Activated T-helper 17 cell treated with anti-CD3 and anti-CD28 coated beads, Interleukin-2, amount 50 U/mL, for 72 hours (primary cell): ENCODE results near the gene BAIAP2L2. TPM values are rescaled to one million over a fixed set of nuclear protein-coding genes. Genes with fewer than 3 reads are reported as not detected.

Experiments
- ATAC-seq: fragments of 150-1000 bp; cut with Tn5 transposase; replicated peaks from 2 replicates; pipeline ENCODE4 v1.10.0; 2021; ENCODE audit warnings: mild to moderate bottlenecking, moderate library complexity
- H3K27ac Mint-ChIP-seq: one replicate; pipeline ENCODE4 v1.8.0; 2022; ENCODE audit warnings: mixed read lengths
- H3K27me3 Mint-ChIP-seq: one replicate; pipeline ENCODE4 v1.8.0; 2022; ENCODE audit warnings: mixed read lengths
- H3K36me3 Mint-ChIP-seq: one replicate; pipeline ENCODE4 v1.8.0; 2022; ENCODE audit warnings: low read depth, mild to moderate bottlenecking, mixed read lengths
- H3K4me1 Mint-ChIP-seq: one replicate; pipeline ENCODE4 v1.8.0; 2022; ENCODE audit warnings: mixed read lengths
- H3K4me3 Mint-ChIP-seq: one replicate; pipeline ENCODE4 v1.8.0; 2022; ENCODE audit warnings: mild to moderate bottlenecking, mixed read lengths
- H3K9me3 Mint-ChIP-seq: one replicate; pipeline ENCODE4 v1.8.0; 2022; ENCODE audit warnings: mixed read lengths
- total RNA-seq, 2 donors: library from RNA; stranded (reverse); gene quantifications; one replicate each; pipeline ENCODE4 v1.2.3, GENCODE V29; 2022

The BAIAP2L2 gene
- total RNA-seq, 2 donors from 2014 or later = 0.84 to 2.1 TPM

DNA sequence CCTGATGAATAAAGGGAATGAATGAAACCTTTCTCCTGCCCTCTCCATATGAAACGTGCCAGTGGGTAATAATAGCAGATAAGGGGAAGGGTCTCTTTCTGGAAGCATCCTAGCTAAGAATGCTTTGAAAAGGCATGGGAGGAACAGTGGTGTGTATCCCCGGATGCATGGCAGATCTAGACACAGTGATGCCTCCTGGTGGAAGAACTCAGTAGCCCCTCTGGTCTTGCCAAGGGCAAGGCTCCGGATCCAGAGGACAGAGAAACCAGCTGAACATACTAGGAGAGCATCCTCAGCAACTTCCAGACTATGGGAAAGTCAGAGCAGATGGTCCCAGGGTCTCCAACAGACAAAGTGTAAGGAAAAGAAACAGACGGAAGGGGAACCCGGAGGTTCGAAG lies 6.4 kb downstream of the BAIAP2L2 start:
- H3K4me3 Mint-ChIP-seq = no peak overlapping the region
- no peaks in the 10 kb centered on the region for H3K36me3 Mint-ChIP-seq
- no peaks in the 10 kb centered on the region for H3K27me3 Mint-ChIP-seq
- peak overlapping the region; percentile 41 for H3K27ac Mint-ChIP-seq
- ATAC-seq = no peak
- peaks cover 15% of the 10 kb centered on the region for H3K4me1 Mint-ChIP-seq
- H3K9me3 Mint-ChIP-seq = no peaks in the 10 kb centered on the region

DNA sequence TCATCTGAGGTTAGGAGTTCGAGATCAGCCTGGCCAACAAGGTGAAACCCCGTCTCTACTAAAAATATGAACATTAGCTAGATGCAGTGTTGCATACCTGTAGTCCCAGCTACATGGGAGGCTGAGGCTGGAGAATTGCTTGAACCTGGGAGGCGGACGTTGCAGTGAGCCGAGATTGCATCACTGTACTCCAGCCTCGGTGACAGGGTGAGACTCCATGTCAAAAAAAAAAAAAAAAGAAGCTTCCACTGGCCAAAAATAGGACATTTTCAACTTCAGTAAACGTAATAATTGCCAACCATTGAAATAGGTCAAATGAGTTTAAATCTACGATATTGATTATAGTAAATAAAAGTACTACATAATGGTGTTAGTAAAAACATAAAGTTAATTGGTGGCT lies 6.8 kb downstream of the BAIAP2L2 start:
- Mint-ChIP-seq H3K4me3 (no peak overlapping the region), H3K27ac (no peak overlapping the region), H3K4me1 (peaks cover 15% of the 10 kb centered on the region), H3K36me3 (no peaks in the 10 kb centered on the region), H3K27me3 (no peaks in the 10 kb centered on the region), H3K9me3 (no peaks in the 10 kb centered on the region)
- no peak for ATAC-seq

DNA sequence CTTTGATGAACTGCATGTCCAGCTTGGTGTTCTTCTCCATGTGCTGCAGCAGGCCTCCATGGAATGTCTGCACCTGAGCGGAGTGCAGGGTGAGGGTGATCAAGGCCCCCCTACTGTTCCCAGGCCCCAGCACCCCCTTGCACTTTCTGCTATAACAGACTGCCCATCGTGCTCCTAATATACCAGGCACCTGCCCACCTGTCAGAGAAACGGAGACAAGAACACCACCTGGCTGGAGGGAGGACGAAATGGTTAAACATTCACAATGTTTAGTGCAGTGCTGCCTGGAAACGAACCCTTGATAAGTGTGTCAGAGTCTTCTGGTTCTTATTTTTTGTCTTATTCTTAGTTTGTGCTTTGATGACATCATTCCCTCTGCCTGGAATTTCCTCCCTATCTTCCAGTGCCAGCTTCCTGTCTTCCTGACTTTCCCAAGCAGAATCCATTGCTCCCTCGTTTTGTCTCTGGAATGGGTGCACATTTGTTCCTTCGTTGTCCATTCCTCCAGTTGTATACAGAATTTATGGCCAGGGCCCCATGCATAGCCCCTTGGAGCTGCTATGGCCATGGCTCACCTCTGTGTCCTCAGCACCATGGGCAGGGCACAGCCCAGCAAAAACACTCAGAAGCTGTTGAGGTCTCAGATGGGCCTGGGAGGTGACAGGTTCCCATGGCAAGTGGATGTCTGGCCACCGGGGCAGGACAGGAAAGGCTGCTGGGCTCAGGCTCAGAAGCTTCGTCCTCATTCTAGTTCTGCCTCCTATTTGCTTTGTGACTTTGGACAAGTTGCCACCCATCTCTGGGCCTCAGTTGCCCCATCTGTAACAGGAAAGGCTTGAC lies 11.9 kb downstream of the BAIAP2L2 start:
- ATAC-seq = no peak
- H3K9me3 Mint-ChIP-seq = no peaks in the 10 kb centered on the region
- H3K27ac Mint-ChIP-seq = no peak overlapping the region
- no peaks in the 10 kb centered on the region for H3K27me3 Mint-ChIP-seq
- H3K36me3 Mint-ChIP-seq = no peaks in the 10 kb centered on the region
- peaks cover 6% of the 10 kb centered on the region for H3K4me1 Mint-ChIP-seq
- no peak overlapping the region for H3K4me3 Mint-ChIP-seq

DNA sequence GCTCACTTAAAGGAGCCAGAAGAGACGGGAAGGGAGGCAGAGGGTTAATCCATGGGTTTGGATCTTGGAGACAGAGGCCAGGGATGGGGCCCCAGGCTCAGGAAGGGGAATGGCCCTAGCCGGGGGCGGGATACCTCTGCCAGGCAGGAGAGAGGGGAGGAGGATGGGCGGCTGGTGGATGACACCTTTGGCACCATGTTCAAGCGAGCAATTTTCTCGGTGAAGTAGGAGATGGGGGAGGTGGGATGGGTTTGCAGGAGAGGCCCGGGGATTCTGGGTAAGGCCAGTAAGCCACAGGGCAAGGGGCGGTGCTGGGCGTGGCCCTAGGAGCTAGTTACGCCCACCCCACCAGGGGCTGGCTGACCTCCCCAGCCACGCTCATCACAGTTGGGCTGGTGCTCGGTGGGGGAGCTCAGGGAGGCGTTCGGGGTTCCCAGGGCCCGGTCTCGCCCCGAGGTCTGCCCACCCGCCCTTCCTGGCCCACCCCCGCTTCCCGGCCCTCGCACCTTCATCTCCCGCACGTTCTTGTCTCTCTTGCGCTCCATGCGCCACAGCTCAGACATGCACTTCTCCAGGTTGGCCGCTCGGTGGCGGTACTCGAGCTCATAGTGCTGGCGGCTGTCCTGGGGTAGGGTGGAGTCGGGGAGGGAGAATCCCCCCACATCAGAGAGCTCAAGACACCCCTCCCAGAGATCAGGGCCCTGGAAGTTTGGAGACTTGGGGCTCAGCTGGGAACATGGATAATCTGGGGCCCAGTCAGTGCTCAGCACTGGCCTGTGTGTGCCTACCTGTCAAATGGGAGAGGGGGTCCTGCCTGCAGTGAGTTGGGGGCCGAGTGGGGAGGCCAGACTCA lies 12.7 kb downstream of the BAIAP2L2 start:
- Mint-ChIP-seq H3K27me3 (no peaks in the 10 kb centered on the region), H3K4me1 (peaks cover 6% of the 10 kb centered on the region), H3K9me3 (no peaks in the 10 kb centered on the region), H3K27ac (no peak overlapping the region), H3K4me3 (no peak overlapping the region), H3K36me3 (no peaks in the 10 kb centered on the region)
- ATAC-seq = no peak

DNA sequence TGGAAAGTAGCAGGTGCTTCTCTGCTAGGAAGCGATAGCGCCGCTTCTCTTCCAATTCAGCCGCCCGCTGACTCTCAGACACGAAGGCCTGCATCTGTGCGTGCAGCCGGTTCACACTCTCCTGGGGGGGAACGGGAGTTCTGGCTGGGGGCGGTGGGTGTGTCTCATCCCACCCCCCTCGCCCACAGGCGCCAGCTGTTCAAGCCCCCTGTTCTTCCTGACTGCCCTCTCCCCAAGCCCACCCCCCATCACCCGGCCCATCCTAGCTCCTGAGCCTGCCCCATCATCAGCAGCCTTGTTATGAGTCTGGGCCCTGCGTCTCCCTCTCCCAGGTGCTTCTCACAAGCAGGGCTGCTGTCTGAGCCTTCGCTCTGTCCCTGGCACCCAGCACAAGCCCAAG lies 13.4 kb downstream of the BAIAP2L2 start:
- ATAC-seq = no peak
- Mint-ChIP-seq H3K4me1 (peaks cover 6% of the 10 kb centered on the region), H3K27ac (no peak overlapping the region), H3K27me3 (no peaks in the 10 kb centered on the region), H3K9me3 (no peaks in the 10 kb centered on the region), H3K36me3 (no peaks in the 10 kb centered on the region), H3K4me3 (no peak overlapping the region)

DNA sequence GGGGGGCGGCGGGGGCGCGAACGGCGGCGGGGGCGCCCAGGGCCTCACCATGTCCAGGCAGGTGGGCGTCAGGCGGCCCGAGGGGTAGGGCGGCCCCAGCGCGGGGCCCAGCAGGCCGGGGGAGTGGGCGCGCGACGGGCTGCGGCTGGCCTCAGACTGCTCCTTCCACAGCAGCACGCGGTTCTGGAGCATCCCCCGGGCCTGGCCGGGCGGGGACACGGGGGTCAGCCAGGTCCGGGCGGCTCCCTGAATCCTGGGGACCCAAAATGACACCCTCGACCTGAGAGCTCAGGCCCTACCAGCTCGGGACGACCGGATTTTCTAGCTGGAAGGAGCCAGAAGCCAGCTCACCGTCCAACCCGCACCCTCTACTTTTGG lies 21.0 kb downstream of the BAIAP2L2 start:
- no peaks in the 10 kb centered on the region for H3K4me1 Mint-ChIP-seq
- H3K4me3 Mint-ChIP-seq = no peak overlapping the region
- no peak overlapping the region for H3K27ac Mint-ChIP-seq
- no peaks in the 10 kb centered on the region for H3K36me3 Mint-ChIP-seq
- H3K9me3 Mint-ChIP-seq = no peaks in the 10 kb centered on the region
- H3K27me3 Mint-ChIP-seq = peaks cover 9% of the 10 kb centered on the region
- ATAC-seq = no peak

DNA sequence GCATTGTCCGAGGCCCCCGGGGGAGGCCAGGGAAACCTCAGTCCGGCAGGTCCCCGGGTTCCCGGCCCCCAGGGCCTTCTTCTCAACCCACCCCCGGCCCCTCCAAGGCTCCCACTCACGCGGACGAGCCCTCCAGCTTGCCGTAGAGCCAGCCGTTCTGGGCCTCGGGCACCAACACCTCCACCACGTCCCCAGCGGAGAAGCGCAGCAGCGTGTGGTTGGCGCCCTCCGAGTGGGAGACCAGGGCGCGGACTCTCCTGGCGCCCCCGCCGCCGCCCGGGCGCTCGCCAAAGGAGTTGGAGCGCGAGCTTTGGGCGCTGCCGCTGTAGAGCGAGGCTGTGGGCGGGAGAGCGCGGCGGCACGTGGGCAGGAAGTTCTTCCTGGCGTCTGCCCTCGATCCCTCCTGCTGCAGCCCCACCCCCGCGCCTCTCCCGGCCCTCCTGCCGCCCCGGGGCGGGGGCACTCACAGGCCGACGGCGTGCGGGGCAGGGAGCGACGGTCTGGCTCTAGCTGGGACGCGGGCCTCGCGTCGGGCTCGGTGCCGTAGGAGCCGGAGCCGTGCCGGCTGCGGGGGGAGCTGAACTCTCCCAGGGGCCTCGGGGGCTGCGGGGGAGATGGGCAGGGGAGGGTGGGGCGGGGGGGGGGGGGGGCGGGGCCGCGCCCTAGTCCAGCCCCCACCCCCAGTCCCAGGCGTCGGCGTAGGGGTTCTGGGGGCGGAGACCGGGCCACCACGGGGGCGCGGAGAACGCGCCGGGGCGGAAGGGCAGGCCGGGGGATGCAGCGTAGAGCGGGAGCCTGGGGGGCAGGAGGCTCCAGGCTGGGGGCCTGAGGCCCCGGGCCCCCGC lies 21.6 kb downstream of the BAIAP2L2 start:
- no peaks in the 10 kb centered on the region for H3K4me1 Mint-ChIP-seq
- H3K27ac Mint-ChIP-seq = no peak overlapping the region
- no peaks in the 10 kb centered on the region for H3K9me3 Mint-ChIP-seq

DNA sequence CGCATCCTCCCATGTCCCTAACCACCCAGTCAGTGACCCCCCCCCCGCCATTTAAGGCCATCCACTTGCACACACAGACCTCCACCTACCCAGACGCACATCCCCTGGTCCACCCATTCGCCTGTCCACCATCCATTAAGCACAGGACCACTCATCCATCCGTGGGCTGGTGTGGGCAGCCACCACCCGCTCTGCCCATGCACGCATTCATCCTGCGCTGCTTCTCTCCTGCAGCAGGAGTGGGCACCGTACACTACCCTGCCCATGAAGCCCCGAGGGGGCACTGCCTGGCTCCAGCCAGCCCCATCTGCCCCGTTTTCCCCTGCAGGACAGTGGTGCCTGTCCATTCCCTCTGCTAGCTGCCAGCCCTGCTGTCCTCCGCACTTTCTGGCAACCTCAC lies 22.6 kb downstream of the BAIAP2L2 start:
- Mint-ChIP-seq H3K27me3 (peaks cover 9% of the 10 kb centered on the region), H3K4me1 (no peaks in the 10 kb centered on the region), H3K27ac (no peak overlapping the region), H3K9me3 (no peaks in the 10 kb centered on the region), H3K4me3 (no peak overlapping the region), H3K36me3 (no peaks in the 10 kb centered on the region)
- no peak for ATAC-seq

More for the DNA sequence above, 21.6 kb downstream of the BAIAP2L2 start:
- ATAC-seq = no peak
- peaks cover 9% of the 10 kb centered on the region for H3K27me3 Mint-ChIP-seq
- H3K36me3 Mint-ChIP-seq = no peaks in the 10 kb centered on the region
- H3K4me3 Mint-ChIP-seq = no peak overlapping the region

DNA sequence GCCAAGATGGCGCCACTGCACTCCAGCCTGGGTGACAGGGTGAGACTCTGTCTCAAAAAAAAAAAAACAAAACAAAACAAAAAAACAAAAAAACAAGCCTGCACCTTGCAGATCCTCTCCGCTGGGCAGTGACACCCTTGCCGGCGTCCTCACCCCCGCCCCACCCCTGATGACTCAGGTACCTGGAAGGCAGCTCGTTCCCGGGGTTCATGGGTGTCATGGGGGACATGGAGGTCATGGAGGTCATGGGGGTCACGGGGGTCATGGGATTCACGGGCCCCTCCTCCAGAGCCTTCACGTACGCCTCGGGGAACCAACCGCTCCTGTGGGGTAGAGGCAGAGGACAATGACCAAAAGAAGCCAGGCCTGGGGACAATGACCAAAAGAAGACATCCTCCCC lies 23.5 kb downstream of the BAIAP2L2 start:
- peaks cover 9% of the 10 kb centered on the region for H3K27me3 Mint-ChIP-seq
- H3K4me1 Mint-ChIP-seq = no peaks in the 10 kb centered on the region
- H3K9me3 Mint-ChIP-seq = no peaks in the 10 kb centered on the region
- no peak for ATAC-seq
- H3K27ac Mint-ChIP-seq = no peak overlapping the region
- H3K36me3 Mint-ChIP-seq = no peaks in the 10 kb centered on the region
- H3K4me3 Mint-ChIP-seq = no peak overlapping the region

DNA sequence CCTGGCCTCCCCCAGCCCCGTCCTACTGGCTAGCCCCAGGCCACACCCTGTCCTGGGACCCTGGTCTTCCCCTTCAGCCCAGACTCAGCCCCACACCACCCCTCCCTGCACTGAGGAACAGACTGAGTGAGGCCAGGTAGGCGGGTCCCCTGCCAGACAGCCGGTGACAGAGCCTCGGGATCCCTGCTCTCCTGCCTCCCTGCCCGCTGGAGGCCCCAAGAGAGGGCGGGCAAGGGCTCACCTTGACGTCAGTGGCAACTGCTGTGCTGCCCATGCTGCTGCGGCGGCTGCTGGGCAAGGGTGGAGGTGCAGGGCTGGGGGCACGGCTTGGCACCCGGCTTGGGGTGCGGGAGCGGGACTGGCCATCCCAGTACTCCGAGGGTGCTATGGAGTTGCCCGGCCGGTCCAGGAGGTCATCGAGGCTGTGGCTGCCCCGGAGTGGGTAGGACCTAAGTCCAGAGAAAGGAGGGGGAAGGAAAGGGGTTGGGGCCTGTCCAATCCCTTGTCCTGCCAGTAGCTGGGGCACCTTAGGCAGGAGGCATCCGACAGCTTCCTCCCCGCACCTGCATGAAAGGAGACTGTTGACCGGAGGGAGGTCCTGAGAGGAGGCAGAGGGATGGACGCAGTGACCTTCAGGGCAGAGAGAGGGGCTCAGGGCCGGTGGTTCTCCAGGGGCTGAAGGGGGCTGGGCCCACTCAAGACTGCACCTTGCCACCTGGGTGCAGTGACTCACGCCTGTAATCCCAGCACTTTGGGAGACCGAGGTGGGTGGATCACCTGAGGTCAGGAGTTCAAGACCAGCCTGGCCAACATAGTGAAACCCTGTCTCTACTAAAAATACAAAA lies 24.3 kb downstream of the BAIAP2L2 start:
- Mint-ChIP-seq H3K27ac (no peak overlapping the region), H3K27me3 (peaks cover 9% of the 10 kb centered on the region), H3K4me1 (no peaks in the 10 kb centered on the region), H3K36me3 (no peaks in the 10 kb centered on the region), H3K4me3 (no peak overlapping the region), H3K9me3 (no peaks in the 10 kb centered on the region)
- ATAC-seq = no peak

DNA sequence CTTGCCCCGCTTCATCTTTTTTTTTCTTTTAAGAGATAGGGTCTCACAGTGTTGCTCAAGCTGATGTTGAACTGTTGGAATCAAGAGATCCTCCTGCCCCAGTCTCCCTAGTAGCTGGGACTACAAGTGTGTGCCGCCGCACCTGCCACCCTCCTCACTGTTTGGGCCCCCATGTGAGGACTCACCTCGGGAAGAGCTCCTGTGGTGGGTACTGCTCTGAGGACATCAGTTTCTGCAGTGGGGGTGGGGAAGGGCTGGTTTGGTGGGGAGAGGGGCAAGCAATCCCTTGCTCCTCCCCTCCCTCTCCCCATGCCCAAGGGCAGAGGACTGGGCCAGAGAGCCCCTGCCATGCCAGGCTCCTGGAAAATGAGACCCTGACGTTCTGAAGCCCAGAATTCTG lies 25.0 kb downstream of the BAIAP2L2 start:
- Mint-ChIP-seq H3K9me3 (no peaks in the 10 kb centered on the region), H3K4me1 (no peaks in the 10 kb centered on the region), H3K36me3 (no peaks in the 10 kb centered on the region), H3K4me3 (no peak overlapping the region), H3K27ac (no peak overlapping the region), H3K27me3 (peaks cover 9% of the 10 kb centered on the region)
- ATAC-seq = no peak

DNA sequence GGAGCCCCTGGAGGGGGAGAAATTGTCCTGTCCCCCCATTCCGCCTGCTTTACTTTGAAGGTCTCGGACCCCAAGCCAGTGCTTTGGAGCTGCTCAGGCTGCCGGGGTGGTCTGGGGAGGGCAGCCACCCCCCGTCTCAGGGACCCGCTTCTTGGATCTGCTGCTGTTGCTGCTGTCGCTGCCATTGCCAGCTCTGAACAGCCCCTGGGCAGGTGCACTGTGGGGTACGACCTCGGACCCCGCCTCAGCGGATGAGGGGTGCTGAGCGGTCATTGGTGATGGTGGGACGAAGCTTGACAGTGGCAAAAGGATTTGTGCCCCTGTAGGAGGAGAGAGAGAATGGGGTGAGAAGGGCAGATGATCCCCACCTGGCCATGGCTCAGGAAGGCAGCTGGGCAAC lies 25.4 kb downstream of the BAIAP2L2 start:
- no peaks in the 10 kb centered on the region for H3K36me3 Mint-ChIP-seq
- no peaks in the 10 kb centered on the region for H3K9me3 Mint-ChIP-seq
- peaks cover 9% of the 10 kb centered on the region for H3K27me3 Mint-ChIP-seq
- ATAC-seq = no peak
- H3K4me3 Mint-ChIP-seq = no peak overlapping the region
- no peaks in the 10 kb centered on the region for H3K4me1 Mint-ChIP-seq
- no peak overlapping the region for H3K27ac Mint-ChIP-seq

DNA sequence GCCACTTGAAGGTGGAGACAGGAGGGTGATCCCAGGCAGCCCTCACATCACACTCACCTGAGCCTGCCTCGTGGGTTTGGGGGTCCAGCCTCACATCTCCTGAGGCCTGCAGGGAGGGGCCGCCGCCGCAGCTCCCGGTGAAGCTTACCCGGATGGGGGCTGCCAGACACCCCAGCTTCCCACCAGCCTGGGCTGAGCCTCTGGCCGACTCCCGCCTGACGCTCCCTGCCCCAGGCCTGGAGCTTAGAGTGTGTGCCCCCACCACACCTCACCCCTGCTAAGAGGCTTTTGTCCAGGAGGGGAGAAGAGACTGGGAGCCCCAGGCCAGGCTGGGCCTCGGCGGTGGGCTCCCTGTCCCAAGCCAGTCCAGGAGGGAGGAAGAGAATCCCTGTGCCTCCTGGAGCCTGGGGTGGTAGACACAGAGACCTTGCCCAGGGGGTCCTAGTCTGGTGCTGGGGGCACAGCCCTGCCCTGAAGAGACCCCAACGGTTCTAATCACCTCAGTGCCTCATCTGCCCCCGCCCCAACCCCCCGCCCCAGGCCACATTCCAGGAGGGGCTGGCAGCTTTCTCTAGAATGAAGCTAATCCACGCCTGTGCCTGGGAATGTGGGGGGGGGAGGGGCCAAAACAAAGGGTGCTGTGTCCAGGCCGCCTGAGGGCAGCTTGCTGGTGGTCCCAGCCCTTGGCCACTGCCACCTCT lies 26.4 kb downstream of the BAIAP2L2 start, which contains the start of gene SLC16A8:
Gene SLC16A8 (minus strand): TSS at position 254 of the 701 bp plus-strand sequence. CDS start 1,311 bp downstream, outside the sequence.
- ATAC-seq = no peak
- Mint-ChIP-seq H3K4me3 (no peak within 1 kb of the TSS), H3K36me3 (no peaks in the 10 kb centered on the region), H3K27ac (no peak within 1 kb of the TSS), H3K9me3 (no peaks in the 10 kb centered on the region), H3K4me1 (no peaks in the 10 kb centered on the region), H3K27me3 (peaks cover 14% of the 10 kb centered on the region)
